RWPE2 (cell line): ENCODE results near the gene CTNNBIP1.
A peak's percentile ranks its signal among the peaks of the same experiment; 100 is the strongest.
"Not testable (repeated sequence)": the region's sequence is repeated elsewhere in the genome, so short reads cannot be mapped to it uniquely, and the experiment has no call there.

ENCODE experiments used
- ATAC-seq: fragments of 200-7000 bp; cut with Tn5 transposase; 3 replicates; pipeline ENCODE4 v1.9.1; 2021; ENCODE audit warnings: low read depth
- DNase-seq: peaks from one replicate; pipeline ENCODE4 v3.0.0-alpha.2; 2020; ENCODE audit warnings: low spot score
- H3K27ac ChIP-seq: fragments of 450-650 bp; 2 replicates; pipeline ENCODE4 v1.5.1; 2017; ENCODE audit warnings: mild to moderate bottlenecking; ENCODE audit not compliant: poor library complexity, severe bottlenecking
- H3K27me3 ChIP-seq: fragments of 250-450 bp; sonication (Bioruptor Pico); 2 replicates; pipeline ENCODE4 v1.5.1; 2021; ENCODE audit warnings: mild to moderate bottlenecking, moderate library complexity; ENCODE audit not compliant: insufficient read depth, poor library complexity, severe bottlenecking
- H3K36me3 ChIP-seq: fragments of 250-450 bp; sonication (Bioruptor Pico); 2 replicates; pipeline ENCODE4 v1.5.1; 2020; ENCODE audit warnings: low read depth, mild to moderate bottlenecking, moderate library complexity
- H3K4me1 ChIP-seq: fragments of 250-450 bp; sonication (Bioruptor Pico); 2 replicates; pipeline ENCODE4 v1.5.1; 2021; ENCODE audit warnings: mild to moderate bottlenecking, moderate library complexity; ENCODE audit not compliant: insufficient read depth, poor library complexity, severe bottlenecking
- H3K4me3 ChIP-seq: fragments of 250-450 bp; sonication (Bioruptor Pico); 2 replicates; pipeline ENCODE4 v1.5.1; 2021; ENCODE audit warnings: mild to moderate bottlenecking, moderate library complexity; ENCODE audit not compliant: severe bottlenecking
- H3K9me3 ChIP-seq: fragments of 250-450 bp; sonication (Bioruptor Pico); 2 replicates; pipeline ENCODE4 v1.5.1; 2021; ENCODE audit warnings: mild to moderate bottlenecking, moderate library complexity; ENCODE audit not compliant: severe bottlenecking
- CTCF ChIP-seq: fragments of 450-650 bp; IDR thresholded peaks from one replicate; pipeline ENCODE4 v1.5.1; 2017; ENCODE audit warnings: mild to moderate bottlenecking, moderate library complexity; ENCODE audit not compliant: poor library complexity, severe bottlenecking

Gene CTNNBIP1

GRCh38 chr1:9807541-9807940, 102.5 kb downstream of the CTNNBIP1 start:
- Histone ChIP-seq H3K4me3 (no peak overlapping the region), H3K27ac (no peak overlapping the region), H3K4me1 (peaks cover 25% of the 10 kb centered on the region), H3K27me3 (no peaks in the 10 kb centered on the region), H3K36me3 (peaks cover 14% of the 10 kb centered on the region; the same call in 1 of the 2 replicates), H3K9me3 (peaks cover 2% of the 10 kb centered on the region)
- no peak for TF ChIP-seq CTCF
- DNase-seq (no peak), ATAC-seq (no peak)

- peaks cover 17% of the 10 kb centered on the region for H3K4me1 ChIP-seq
- ATAC-seq, H3K4me3 ChIP-seq: not testable (repeated sequence)
These were observed 104.1 kb downstream of the CTNNBIP1 start for GRCh38 chr1:9805972-9806371.

GRCh38 chr1:9805006-9805508, 105.0 kb downstream of the CTNNBIP1 start:
- H3K27ac ChIP-seq = peak overlapping the region; percentile 46
- H3K9me3 ChIP-seq = peaks cover 2% of the 10 kb centered on the region
- H3K36me3 ChIP-seq = peaks cover 17% of the 10 kb centered on the region; the same call in 1 of the 2 replicates
- H3K4me3 ChIP-seq = no peak overlapping the region
- H3K4me1 ChIP-seq = peaks cover 8% of the 10 kb centered on the region
- H3K27me3 ChIP-seq = no peaks in the 10 kb centered on the region
- TF ChIP-seq CTCF = no peak
- peak; percentile 47; the same call in 2 of the 3 replicates for ATAC-seq
- DNase-seq = no peak

More at GRCh38 chr1:9805972-9806371, 104.1 kb downstream of the CTNNBIP1 start:
- H3K36me3 ChIP-seq = peaks cover 20% of the 10 kb centered on the region
- not testable (repeated sequence) for DNase-seq, H3K9me3 ChIP-seq, H3K27me3 ChIP-seq, H3K27ac ChIP-seq

- not testable (repeated sequence) for H3K27ac ChIP-seq, DNase-seq, H3K4me3 ChIP-seq, H3K27me3 ChIP-seq, H3K9me3 ChIP-seq, ATAC-seq
- H3K4me1 ChIP-seq = peaks cover 17% of the 10 kb centered on the region
- peaks cover 16% of the 10 kb centered on the region; the same call in 1 of the 2 replicates for H3K36me3 ChIP-seq
These were observed 106.8 kb downstream of the CTNNBIP1 start for GRCh38 chr1:9803003-9803918.

GRCh38 chr1:9801909-9802308, 108.2 kb downstream of the CTNNBIP1 start:
- H3K4me1 ChIP-seq = peaks cover 18% of the 10 kb centered on the region
- TF ChIP-seq CTCF = no peak
- H3K4me3 ChIP-seq = no peak overlapping the region
- H3K36me3 ChIP-seq = peaks cover 10% of the 10 kb centered on the region; the same call in 1 of the 2 replicates
- H3K27ac ChIP-seq = no peak overlapping the region
- ATAC-seq (no peak), DNase-seq (no peak)
- H3K9me3 ChIP-seq = no peaks in the 10 kb centered on the region
- no peaks in the 10 kb centered on the region for H3K27me3 ChIP-seq
